ENCODE data around the gene SERPIND1. TPM values are rescaled to one million over a fixed set of nuclear protein-coding genes. Genes with fewer than 3 reads are reported as not detected.

SERPIND1 gene
- total and polyA plus RNA-seq, 10 of the 15 experiments (the other 5 are each of a cell fraction or from before 2014, with no cell fraction given), result 0.08 to 0.85 (median 0.38) TPM; not detected in 1

DNA sequence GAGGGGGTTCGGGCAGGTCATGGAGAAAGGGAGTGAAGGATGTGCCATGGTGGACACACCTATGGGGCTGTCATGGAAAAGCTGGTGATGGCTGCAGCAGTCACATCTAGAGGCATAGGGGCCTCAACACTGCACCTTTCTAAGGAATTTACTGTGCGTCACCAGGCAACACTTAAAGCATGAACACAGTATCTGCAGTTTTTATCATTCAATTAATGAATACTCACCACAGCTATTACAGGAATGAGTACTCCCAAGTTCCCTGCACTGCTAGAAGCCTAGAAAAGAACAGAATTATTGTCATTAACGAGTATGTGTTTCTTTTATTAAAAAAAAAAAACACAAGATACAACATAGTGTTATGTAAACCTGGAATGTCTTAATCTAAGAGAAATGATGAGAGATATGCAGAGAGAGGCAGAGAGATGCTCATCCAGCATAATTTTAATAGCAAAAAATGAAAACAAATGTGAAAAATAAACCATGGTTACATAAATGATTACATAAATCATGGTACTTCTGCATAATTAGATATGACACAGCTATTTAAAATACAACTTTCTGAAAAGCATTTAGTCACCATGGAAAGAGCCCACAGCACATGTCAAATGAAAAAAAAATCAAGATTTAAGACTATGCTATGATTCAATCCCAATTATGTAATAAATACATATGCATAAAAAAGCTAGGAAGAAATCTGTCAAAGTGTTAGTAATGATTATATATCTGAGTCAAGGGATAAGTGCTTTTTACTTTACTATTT is 19.2 kb downstream of the SERPIND1 start:
- 98% methylated on average over 3 of the region's 3 CpGs for WGBS (ENCODE audit: insufficient coverage, insufficient replicate concordance, low lambda C conversion rate, missing lambda C conversion rate)
- ChIA-PET SMC1A (ENCODE audit: uncharacterized antibody, unreplicated experiment) (no interaction called here), POLR2A (no interaction called here), RAD21 (ENCODE audit: unreplicated experiment) (interaction anchor here (1.0 kb wide), 1 partner anchor 9 kb away, joined by 4 read pairs; no protein-coding TSS in a partner anchor), CTCF (interaction anchor here (1.2 to 2.3 kb wide), 2 partner anchors 9 to 16 kb away, joined by 3 to 10 read pairs; no protein-coding TSS in a partner anchor)
- in situ Hi-C loops (cut with MboI) (no loop called here), intact Hi-C loops (cut with micrococcal nuclease; ENCODE audit: unreplicated experiment) (no loop called here)
- H3K4me1 ChIP-seq (ENCODE audit: control insufficient read depth, insufficient read depth, low read length), result no peaks in the 10 kb centered on the region
- no peak overlapping the region for H2AFZ ChIP-seq (ENCODE audit: control insufficient read depth, low read depth, low read length)
- H3K4me3 ChIP-seq, result no peak overlapping the region
- no peaks in the 10 kb centered on the region for H4K20me1 ChIP-seq (ENCODE audit: control insufficient read depth, insufficient read depth)
- ATAC-seq (no peak), DNase-seq (ENCODE audit: low read depth, low spot score) (no peak), FAIRE-seq (no peak)
- no peaks in the 10 kb centered on the region for H3K27me3 ChIP-seq (replicated peaks in 1 of 2; ENCODE audit: control insufficient read depth in 2 of 2, insufficient read depth in 2 of 2, low read length in 1 of 2)
- H3K27ac ChIP-seq (ENCODE audit: control insufficient read depth, insufficient read depth), result no peak overlapping the region
- no peaks in the 10 kb centered on the region for H3K79me2 ChIP-seq (ENCODE audit: control insufficient read depth, insufficient read depth, low read length)
- TF ChIP-seq FOXK2 (IDR thresholded peaks at IDR 0.05) (no peak), ZNF24 (IDR thresholded peaks at IDR 0.05) (no peak), RAD21 (IDR thresholded peaks at IDR 0.05; ENCODE audit: insufficient read depth, low read depth, low read length) (no peak), EP300 (IDR thresholded peaks at IDR 0.05; ENCODE audit: borderline replicate concordance in 1 of 2, control insufficient read depth in 1 of 2, low read depth in 2 of 2, low read length in 2 of 2) (no peak), TARDBP (IDR thresholded peaks at IDR 0.05; ENCODE audit: borderline replicate concordance) (no peak), TCF12 (IDR thresholded peaks at IDR 0.05; ENCODE audit: low read depth, low read length) (no peak), RELA (IDR thresholded peaks at IDR 0.05; ENCODE audit: borderline replicate concordance, partially characterized antibody) (no peak), SIN3A (IDR thresholded peaks at IDR 0.05; ENCODE audit: low read depth, low read length) (no peak), MYC (IDR thresholded peaks at IDR 0.05; ENCODE audit: insufficient read depth, insufficient read length, insufficient replicate concordance, low read length, severe bottlenecking) (no peak), JUNB (IDR thresholded peaks at IDR 0.05) (no peak), IKZF2 (IDR thresholded peaks at IDR 0.05) (no peak), IRF4 (IDR thresholded peaks at IDR 0.05; ENCODE audit: low read depth, low read length) (no peak), POU2F2 (IDR thresholded peaks at IDR 0.05; ENCODE audit: borderline replicate concordance, low read depth, low read length) (no peak), NBN (IDR thresholded peaks at IDR 0.05) (no peak), BCL11A (IDR thresholded peaks at IDR 0.05; ENCODE audit: low read depth, low read length) (no peak)
- TF ChIP-seq, protein P1, sequence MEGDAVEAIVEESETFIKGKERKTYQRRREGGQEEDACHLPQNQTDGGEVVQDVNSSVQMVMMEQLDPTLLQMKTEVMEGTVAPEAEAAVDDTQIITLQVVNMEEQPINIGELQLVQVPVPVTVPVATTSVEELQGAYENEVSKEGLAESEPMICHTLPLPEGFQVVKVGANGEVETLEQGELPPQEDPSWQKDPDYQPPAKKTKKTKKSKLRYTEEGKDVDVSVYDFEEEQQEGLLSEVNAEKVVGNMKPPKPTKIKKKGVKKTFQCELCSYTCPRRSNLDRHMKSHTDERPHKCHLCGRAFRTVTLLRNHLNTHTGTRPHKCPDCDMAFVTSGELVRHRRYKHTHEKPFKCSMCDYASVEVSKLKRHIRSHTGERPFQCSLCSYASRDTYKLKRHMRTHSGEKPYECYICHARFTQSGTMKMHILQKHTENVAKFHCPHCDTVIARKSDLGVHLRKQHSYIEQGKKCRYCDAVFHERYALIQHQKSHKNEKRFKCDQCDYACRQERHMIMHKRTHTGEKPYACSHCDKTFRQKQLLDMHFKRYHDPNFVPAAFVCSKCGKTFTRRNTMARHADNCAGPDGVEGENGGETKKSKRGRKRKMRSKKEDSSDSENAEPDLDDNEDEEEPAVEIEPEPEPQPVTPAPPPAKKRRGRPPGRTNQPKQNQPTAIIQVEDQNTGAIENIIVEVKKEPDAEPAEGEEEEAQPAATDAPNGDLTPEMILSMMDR (IDR thresholded peaks at IDR 0.05 in 2 of 3, conservative IDR thresholded peaks at IDR 0.05 in 1 of 3; ENCODE audit: control insufficient read depth in 2 of 3, extremely low read depth in 1 of 3, insufficient read depth in 1 of 3, low read depth in 3 of 3, low read length in 3 of 3), result no peak
- TF ChIP-seq, protein P2, sequence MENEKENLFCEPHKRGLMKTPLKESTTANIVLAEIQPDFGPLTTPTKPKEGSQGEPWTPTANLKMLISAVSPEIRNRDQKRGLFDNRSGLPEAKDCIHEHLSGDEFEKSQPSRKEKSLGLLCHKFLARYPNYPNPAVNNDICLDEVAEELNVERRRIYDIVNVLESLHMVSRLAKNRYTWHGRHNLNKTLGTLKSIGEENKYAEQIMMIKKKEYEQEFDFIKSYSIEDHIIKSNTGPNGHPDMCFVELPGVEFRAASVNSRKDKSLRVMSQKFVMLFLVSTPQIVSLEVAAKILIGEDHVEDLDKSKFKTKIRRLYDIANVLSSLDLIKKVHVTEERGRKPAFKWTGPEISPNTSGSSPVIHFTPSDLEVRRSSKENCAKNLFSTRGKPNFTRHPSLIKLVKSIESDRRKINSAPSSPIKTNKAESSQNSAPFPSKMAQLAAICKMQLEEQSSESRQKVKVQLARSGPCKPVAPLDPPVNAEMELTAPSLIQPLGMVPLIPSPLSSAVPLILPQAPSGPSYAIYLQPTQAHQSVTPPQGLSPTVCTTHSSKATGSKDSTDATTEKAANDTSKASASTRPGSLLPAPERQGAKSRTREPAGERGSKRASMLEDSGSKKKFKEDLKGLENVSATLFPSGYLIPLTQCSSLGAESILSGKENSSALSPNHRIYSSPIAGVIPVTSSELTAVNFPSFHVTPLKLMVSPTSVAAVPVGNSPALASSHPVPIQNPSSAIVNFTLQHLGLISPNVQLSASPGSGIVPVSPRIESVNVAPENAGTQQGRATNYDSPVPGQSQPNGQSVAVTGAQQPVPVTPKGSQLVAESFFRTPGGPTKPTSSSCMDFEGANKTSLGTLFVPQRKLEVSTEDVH (IDR thresholded peaks at IDR 0.05; ENCODE audit: low read depth, partially characterized antibody), result no peak
- no TSS peak for BruUV-seq (replicated peaks)
- H3K4me2 ChIP-seq (ENCODE audit: control insufficient read depth, insufficient read depth), result no peak overlapping the region
- no peaks in the 10 kb centered on the region for H3K9me3 ChIP-seq (replicated peaks; ENCODE audit: control insufficient read depth, insufficient read depth, low read length)
- peaks cover 12 to 16% of the 10 kb centered on the region in 2 experiments; a peak in 3 of 4 replicates for H3K36me3 ChIP-seq (ENCODE audit: control insufficient read depth in 2 of 2, insufficient read depth in 2 of 2, low read length in 1 of 2)
- H3K9ac ChIP-seq (ENCODE audit: control insufficient read depth, insufficient read depth, low read length), result no peak overlapping the region

All from GM12878 (cell line).